Colonic mucosa (tissue), 4 donors: Measurements from ENCODE around the gene FGGY. TPM values are rescaled to one million over a fixed set of nuclear protein-coding genes. Genes with fewer than 3 reads are reported as not detected.
"Not testable (repeated sequence)": the region's sequence is repeated elsewhere in the genome, so short reads cannot be mapped to it uniquely, and the experiment has no call there.

Experiments used
- DNase-seq: peaks from one replicate; pipeline ENCODE4 v3.0.0-alpha.2; 2020
- H3K27ac ChIP-seq: fragments of 200-600 bp; one replicate; pipeline ENCODE4 v1.8.0; 2021
- H3K27me3 ChIP-seq: fragments of 200-600 bp; one replicate; pipeline ENCODE4 v1.8.0; 2021
- H3K36me3 ChIP-seq: fragments of 200-600 bp; one replicate; pipeline ENCODE4 v1.8.0; 2021
- H3K4me1 ChIP-seq: fragments of 200-600 bp; one replicate; pipeline ENCODE4 v1.8.0; 2021; ENCODE audit warnings: mild to moderate bottlenecking
- H3K4me3 ChIP-seq: fragments of 200-600 bp; one replicate; pipeline ENCODE4 v1.8.0; 2021
- H3K9ac ChIP-seq, 2 donors: one replicate each; pipeline ENCODE4 v1.7.0; 2013; ENCODE audit warnings: control low read depth in 2 of 2, low read depth in 2 of 2, low read length in 2 of 2
- H3K9me3 ChIP-seq: fragments of 200-600 bp; one replicate; pipeline ENCODE4 v1.8.0; 2021
- CTCF ChIP-seq: fragments of 200-600 bp; IDR thresholded peaks from one replicate; pipeline ENCODE4 v1.8.0; 2022; ENCODE audit warnings: antibody characterized with exemption, mild to moderate bottlenecking
- intact Hi-C: fragments of 100-400 bp; cut with DNase I; formaldehyde crosslinking; loops from one replicate; pipeline ENCODE4 v1.14.1; 2022
- total RNA-seq, 2 donors: library from RNA; stranded (reverse); fragmentation: NEBNext Ultra II Directional in 1 of 2; extraction: Animal tissue kit (Norgen Biotek cat#: 25700) in 1 of 2; gene quantifications; one replicate each; pipeline ENCODE4 v1.2.1, GENCODE V29; 2021
- donor health status: healthy.
- donor health status: DM: no; HTN: no; CAD: no.
- donor health status: DM: no; HTN: no; CAD: no.

The FGGY gene
- total RNA-seq, 2 donors from 2014 or later: 12.5 to 19.5 TPM

- DNase-seq: peak; percentile 51
- H3K9ac ChIP-seq: no peak overlapping the region
These were observed 260.1 kb downstream of the FGGY start for GRCh38 chr1:59556802-59557548.

GRCh38 chr1:59557549-59557885 lies 260.6 kb downstream of the FGGY start:
- intact Hi-C loops: no loop called here
- DNase-seq: no peak
- H3K9ac ChIP-seq: no peak overlapping the region
- TF ChIP-seq CTCF: no peak
- no peaks in the 10 kb centered on the region for H3K9me3 ChIP-seq
- no peaks in the 10 kb centered on the region for H3K27me3 ChIP-seq
- H3K4me3 ChIP-seq: no peak overlapping the region
- no peak overlapping the region for H3K27ac ChIP-seq
- no peaks in the 10 kb centered on the region for H3K4me1 ChIP-seq
- H3K36me3 ChIP-seq: no peaks in the 10 kb centered on the region

More at GRCh38 chr1:59556802-59557548, 260.1 kb downstream of the FGGY start:
- Histone ChIP-seq H3K9me3 (no peaks in the 10 kb centered on the region), H3K4me3 (no peak overlapping the region), H3K4me1 (no peaks in the 10 kb centered on the region), H3K27ac (no peak overlapping the region), H3K36me3 (no peaks in the 10 kb centered on the region), H3K27me3 (no peaks in the 10 kb centered on the region)
- intact Hi-C loops: no loop called here
- TF ChIP-seq CTCF: no peak

- H3K36me3 ChIP-seq, H3K9ac ChIP-seq, H3K27me3 ChIP-seq, DNase-seq, H3K27ac ChIP-seq, H3K4me1 ChIP-seq, intact Hi-C loops, H3K9me3 ChIP-seq, H3K4me3 ChIP-seq: not testable (repeated sequence)
These were observed 261.7 kb downstream of the FGGY start for GRCh38 chr1:59558580-59558979.

GRCh38 chr1:59560807-59561450 lies 264.0 kb downstream of the FGGY start:
- H3K27me3 ChIP-seq: no peaks in the 10 kb centered on the region
- H3K9ac ChIP-seq: no peak overlapping the region
- H3K4me1 ChIP-seq: no peaks in the 10 kb centered on the region
- H3K27ac ChIP-seq: no peak overlapping the region
- no peak for TF ChIP-seq CTCF
- DNase-seq: no peak
- intact Hi-C loops: no loop called here
- no peaks in the 10 kb centered on the region for H3K36me3 ChIP-seq
- H3K4me3 ChIP-seq: no peak overlapping the region
- H3K9me3 ChIP-seq: no peaks in the 10 kb centered on the region

GRCh38 chr1:59561796-59562195 lies 264.9 kb downstream of the FGGY start:
- H3K9me3 ChIP-seq: no peaks in the 10 kb centered on the region
- H3K36me3 ChIP-seq: no peaks in the 10 kb centered on the region
- H3K27me3 ChIP-seq: no peaks in the 10 kb centered on the region
- intact Hi-C loops: no loop called here
- no peak overlapping the region for H3K27ac ChIP-seq
- no peak overlapping the region for H3K9ac ChIP-seq
- H3K4me1 ChIP-seq: no peaks in the 10 kb centered on the region
- no peak for TF ChIP-seq CTCF
- no peak for DNase-seq
- H3K4me3 ChIP-seq: no peak overlapping the region

- no peak for TF ChIP-seq CTCF
- Histone ChIP-seq H3K9ac (no peak overlapping the region), H3K4me3 (no peak overlapping the region), H3K4me1 (no peaks in the 10 kb centered on the region), H3K27me3 (no peaks in the 10 kb centered on the region), H3K36me3 (no peaks in the 10 kb centered on the region), H3K9me3 (no peaks in the 10 kb centered on the region), H3K27ac (no peak overlapping the region)
- DNase-seq: no peak
- intact Hi-C loops: no loop called here
These were observed 267.4 kb downstream of the FGGY start for GRCh38 chr1:59564192-59564891.
